Measurements from ENCODE around the gene PHOX2A.

- TF ChIP-seq POLR2A (IDR thresholded peaks at IDR 0.05) (no peak), CTCF (IDR thresholded peaks at IDR 0.05) (no peak)
These were observed 7.8 kb downstream of the PHOX2A start for GRCh38 chr11:72236083-72236697.

All from uterus (tissue), 2 donors.